Fibroblast of the aortic adventitia (primary cell): ENCODE measurements around the gene GAREM1. TPM values are rescaled to one million over a fixed set of nuclear protein-coding genes. Genes with fewer than 3 reads are reported as not detected.

Experiments used
- DNase-seq: peaks from one replicate; pipeline ENCODE4 v3.0.0-alpha.2; 2010; ENCODE audit warnings: low read depth
- H3K4me3 ChIP-seq: 2 replicates; pipeline ENCODE4 v1.5.1; 2011; ENCODE audit warnings: low read depth, mild to moderate bottlenecking, control low read depth, low read length, moderate library complexity
- total RNA-seq: library from RNA; depleted of rRNA; stranded (reverse); fragments of >200 nt; gene quantifications from 2 replicates; pipeline ENCODE4 v1.2.3, GENCODE V29; 2012; ENCODE audit warnings: low replicate concordance
- TF ChIP-seq, protein P1 (sequence below): IDR thresholded peaks from 2 replicates; pipeline ENCODE4 v1.5.1; 2011; ENCODE audit warnings: mild to moderate bottlenecking, low read length, control low read depth, inconsistent platforms; ENCODE audit not compliant: insufficient read depth

GAREM1 gene
- total RNA-seq, 1 donor, result 5.5 TPM

DNA sequence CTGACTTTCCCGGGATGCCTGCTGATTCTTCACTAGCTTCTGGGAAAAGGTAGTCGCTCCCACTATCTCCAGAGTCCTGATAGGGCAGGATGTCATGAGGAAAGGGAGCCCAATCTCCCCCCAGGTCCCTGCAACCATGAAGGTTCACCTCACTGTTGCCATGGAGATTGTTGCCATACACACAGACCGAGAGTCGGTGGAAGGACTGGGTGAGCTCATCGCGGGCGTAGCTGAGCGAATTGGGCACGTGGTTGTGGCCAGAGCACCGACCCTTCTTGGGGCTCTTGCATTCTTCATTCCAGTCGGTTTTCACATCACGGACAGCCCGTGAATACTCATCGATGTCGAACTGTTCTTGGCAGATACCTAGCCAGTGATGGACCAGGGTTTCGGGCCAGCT lies 183.4 kb downstream of the GAREM1 start:
- TF ChIP-seq, protein P1, sequence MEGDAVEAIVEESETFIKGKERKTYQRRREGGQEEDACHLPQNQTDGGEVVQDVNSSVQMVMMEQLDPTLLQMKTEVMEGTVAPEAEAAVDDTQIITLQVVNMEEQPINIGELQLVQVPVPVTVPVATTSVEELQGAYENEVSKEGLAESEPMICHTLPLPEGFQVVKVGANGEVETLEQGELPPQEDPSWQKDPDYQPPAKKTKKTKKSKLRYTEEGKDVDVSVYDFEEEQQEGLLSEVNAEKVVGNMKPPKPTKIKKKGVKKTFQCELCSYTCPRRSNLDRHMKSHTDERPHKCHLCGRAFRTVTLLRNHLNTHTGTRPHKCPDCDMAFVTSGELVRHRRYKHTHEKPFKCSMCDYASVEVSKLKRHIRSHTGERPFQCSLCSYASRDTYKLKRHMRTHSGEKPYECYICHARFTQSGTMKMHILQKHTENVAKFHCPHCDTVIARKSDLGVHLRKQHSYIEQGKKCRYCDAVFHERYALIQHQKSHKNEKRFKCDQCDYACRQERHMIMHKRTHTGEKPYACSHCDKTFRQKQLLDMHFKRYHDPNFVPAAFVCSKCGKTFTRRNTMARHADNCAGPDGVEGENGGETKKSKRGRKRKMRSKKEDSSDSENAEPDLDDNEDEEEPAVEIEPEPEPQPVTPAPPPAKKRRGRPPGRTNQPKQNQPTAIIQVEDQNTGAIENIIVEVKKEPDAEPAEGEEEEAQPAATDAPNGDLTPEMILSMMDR, result no peak
- H3K4me3 ChIP-seq, result no peak overlapping the region
- DNase-seq, result peak; percentile 20

- no peak overlapping the region for H3K4me3 ChIP-seq
- peak; percentile 4 for DNase-seq
- TF ChIP-seq, protein P1, result no peak
Observed at GRCh38 chr18:32286749-32287148, 183.9 kb downstream of the GAREM1 start.

GRCh38 chr18:32284284-32284683 lies 186.4 kb downstream of the GAREM1 start:
- H3K4me3 ChIP-seq, result no peak overlapping the region
- TF ChIP-seq, protein P1, result no peak
- DNase-seq, result peak; percentile 35

GRCh38 chr18:32280911-32281310 lies 189.8 kb downstream of the GAREM1 start:
- no peak for DNase-seq
- no peak overlapping the region for H3K4me3 ChIP-seq
- TF ChIP-seq, protein P1, result no peak

DNA sequence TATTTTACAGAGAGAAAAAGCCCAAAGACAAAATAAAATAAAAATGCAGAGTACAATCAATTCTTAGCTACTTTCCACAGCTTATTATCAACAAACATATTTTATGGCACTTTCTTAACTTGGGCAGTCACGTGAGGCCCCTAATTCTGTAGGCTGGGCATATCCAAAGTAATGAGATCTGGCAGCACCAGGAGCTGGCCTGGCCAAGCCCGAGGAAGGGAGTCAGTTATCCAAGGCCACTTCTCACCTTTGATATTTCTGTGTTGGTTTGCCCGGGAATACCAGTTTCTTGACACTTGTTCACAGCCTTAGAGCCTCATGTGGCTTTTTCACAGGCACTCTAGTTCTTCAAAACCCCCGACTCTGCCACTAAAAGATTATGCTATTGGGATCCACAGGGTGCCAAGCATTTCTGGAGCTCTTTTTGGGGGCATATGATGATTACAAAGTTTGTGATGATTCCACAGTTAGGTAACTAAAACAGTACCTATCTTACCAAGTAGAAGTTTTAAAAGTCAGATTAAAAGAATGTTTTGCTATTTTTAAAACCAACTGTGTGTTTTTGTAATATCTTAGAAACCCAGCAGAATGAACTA lies 190.4 kb downstream of the GAREM1 start:
- DNase-seq, result no peak
- TF ChIP-seq, protein P1, result no peak
- H3K4me3 ChIP-seq, result no peak overlapping the region

GRCh38 chr18:32278177-32278799 lies 192.4 kb downstream of the GAREM1 start:
- no peak overlapping the region for H3K4me3 ChIP-seq
- TF ChIP-seq, protein P1, result no peak
- no peak for DNase-seq

- TF ChIP-seq, protein P1, result no peak
- no peak overlapping the region for H3K4me3 ChIP-seq
- no peak for DNase-seq
Observed at GRCh38 chr18:32277549-32277948, 193.1 kb downstream of the GAREM1 start.
